ENCODE data around the gene PCSK4. TPM values are rescaled to one million over a fixed set of nuclear protein-coding genes. Genes with fewer than 3 reads are reported as not detected.
"Not testable (repeated sequence)": the region's sequence is repeated elsewhere in the genome, so short reads cannot be mapped to it uniquely, and the experiment has no call there.

Gene PCSK4
- total RNA-seq: 10 to 100 TPM in 3 of 4 donors, 1 to 10 TPM in 1; 7.7 to 14.6 (median 12.1) TPM

GRCh38 chr19:1490311-1491113 is at the start of gene PCSK4:
TSS of gene PCSK4 (minus strand) at chr19:1490350. CDS start at chr19:1490346, 4 bp downstream.
- peak; percentile 98 to 99 (median 99) for DNase-seq
- TF ChIP-seq POLR2A (IDR thresholded peaks at IDR 0.05) (peak in 1 of 2 donors; percentile 27), CTCF (IDR thresholded peaks at IDR 0.05) (peak in 1 of 6 experiments; percentile 7)
- H3K9me3 ChIP-seq: no peaks in the 10 kb centered on the region
- no peaks in the 10 kb centered on the region for H3K27me3 ChIP-seq
- H3K27ac ChIP-seq: peak within 1 kb of the TSS; percentile 65 to 90 (median 76)
- peaks cover 0 to 33% (median 9%) of the 10 kb centered on the region in 4 donors for H3K4me1 ChIP-seq
- peak within 1 kb of the TSS; percentile 46 to 81 (median 66) for H3K4me3 ChIP-seq
- H3K36me3 ChIP-seq: no peaks in the 10 kb centered on the region

- H3K27ac ChIP-seq, H3K4me3 ChIP-seq, H3K9me3 ChIP-seq, H3K36me3 ChIP-seq, DNase-seq, H3K4me1 ChIP-seq, H3K27me3 ChIP-seq: not testable (repeated sequence)
These were observed 49.6 kb upstream of the PCSK4 start for GRCh38 chr19:1539749-1540148.

- no peak for DNase-seq
- Histone ChIP-seq H3K4me1 (no peaks in the 10 kb centered on the region), H3K4me3 (no peak overlapping the region), H3K27me3 (no peaks in the 10 kb centered on the region), H3K27ac (no peak overlapping the region), H3K36me3 (no peaks in the 10 kb centered on the region), H3K9me3 (no peaks in the 10 kb centered on the region)
- TF ChIP-seq CTCF (IDR thresholded peaks at IDR 0.05) (no peak), POLR2A (IDR thresholded peaks at IDR 0.05) (no peak)
These were observed 48.8 kb upstream of the PCSK4 start for GRCh38 chr19:1538978-1539377.

GRCh38 chr19:1535699-1536098 is 45.5 kb upstream of the PCSK4 start:
- H3K36me3 ChIP-seq, H3K4me1 ChIP-seq, DNase-seq, H3K9me3 ChIP-seq, H3K27me3 ChIP-seq, H3K27ac ChIP-seq, H3K4me3 ChIP-seq: not testable (repeated sequence)

- no peak for DNase-seq
- Histone ChIP-seq H3K4me3 (no peak overlapping the region), H3K4me1 (no peaks in the 10 kb centered on the region), H3K27me3 (no peaks in the 10 kb centered on the region), H3K27ac (no peak overlapping the region), H3K9me3 (no peaks in the 10 kb centered on the region), H3K36me3 (no peaks in the 10 kb centered on the region)
- TF ChIP-seq CTCF (IDR thresholded peaks at IDR 0.05) (no peak), POLR2A (IDR thresholded peaks at IDR 0.05) (no peak)
These were observed 44.8 kb upstream of the PCSK4 start for GRCh38 chr19:1534972-1535371.

- Histone ChIP-seq H3K36me3 (no peaks in the 10 kb centered on the region), H3K4me3 (no peak overlapping the region), H3K27me3 (no peaks in the 10 kb centered on the region), H3K4me1 (no peaks in the 10 kb centered on the region), H3K9me3 (no peaks in the 10 kb centered on the region), H3K27ac (no peak overlapping the region)
- no peak for DNase-seq
- no peak for TF ChIP-seq CTCF (IDR thresholded peaks at IDR 0.05)
These were observed 43.5 kb upstream of the PCSK4 start for GRCh38 chr19:1533510-1534150.

Measured in Peyer's patch (tissue), 4 donors.